Measurements from ENCODE around the gene LHFPL6.

LHFPL6 gene

GRCh38 chr13:39298951-39299350 is 304.0 kb downstream of the LHFPL6 start:
- DNase-seq (no peak), ATAC-seq (no peak)

GRCh38 chr13:39297664-39298171 is 305.3 kb downstream of the LHFPL6 start:
- no peak for DNase-seq
- no peak for ATAC-seq

- ATAC-seq (no peak), DNase-seq (no peak)
Observed at GRCh38 chr13:39297023-39297422, 306.0 kb downstream of the LHFPL6 start.

GRCh38 chr13:39296193-39296592 is 306.8 kb downstream of the LHFPL6 start:
- no peak for ATAC-seq
- no peak for DNase-seq

Data from stimulated activated naive CD8-positive, alpha-beta T cell treated with anti-CD3 and anti-CD28 coated beads, Interleukin-15, Interleukin-2, amounts not matched to agents 100 U/mL and 50 U/mL, for 24 hours (primary cell).